SK-N-SH treated with all-trans-retinoic acid at 6 μM for 48 hours (cell line): Measurements from ENCODE around the gene RMC1.

Experiments used
- ATAC-seq: fragments of 200-7000 bp; cut with Tn5 transposase; 3 replicates; pipeline ENCODE4 v1.9.1; 2020; ENCODE audit warnings: mild to moderate bottlenecking, moderate library complexity
- BACH2 ChIP-seq: fragments of 250-450 bp; sonication (Bioruptor Pico); IDR thresholded peaks from 2 replicates; pipeline ENCODE4 v1.9.0; 2021; ENCODE audit warnings: mild to moderate bottlenecking, borderline replicate concordance
- CSDC2 ChIP-seq: fragments of 250-450 bp; sonication (Bioruptor Pico); IDR thresholded peaks from 2 replicates; pipeline ENCODE4 v1.5.0; 2020; ENCODE audit warnings: mild to moderate bottlenecking, moderate library complexity
- ESRRG ChIP-seq: fragments of 250-450 bp; sonication (Bioruptor Pico); IDR thresholded peaks from 2 replicates; pipeline ENCODE4 v1.6.1; 2021; ENCODE audit warnings: mild to moderate bottlenecking
- GLIS3 ChIP-seq: fragments of 250-450 bp; sonication (Bioruptor Pico); IDR thresholded peaks from 2 replicates; pipeline ENCODE4 v1.5.0; 2020; ENCODE audit warnings: mild to moderate bottlenecking, moderate library complexity
- ISL1 ChIP-seq: fragments of 250-450 bp; sonication (Bioruptor Pico); IDR thresholded peaks from 2 replicates; pipeline ENCODE4 v2.1.2; 2022; ENCODE audit warnings: mild to moderate bottlenecking, moderate library complexity
- OSR1 ChIP-seq: fragments of 250-450 bp; sonication (Bioruptor Pico); IDR thresholded peaks from 2 replicates; pipeline ENCODE4 v1.8.0; 2022; ENCODE audit warnings: moderate library complexity, mild to moderate bottlenecking, inconsistent platforms
- POU6F1 ChIP-seq: fragments of 250-450 bp; sonication (Bioruptor Pico); IDR thresholded peaks from 2 replicates; pipeline ENCODE4 v1.8.0; 2021; ENCODE audit warnings: low read depth, mild to moderate bottlenecking, moderate library complexity, borderline replicate concordance
- PPARA ChIP-seq: fragments of 250-450 bp; sonication (Bioruptor Pico); IDR thresholded peaks from 2 replicates; pipeline ENCODE4 v1.5.0; 2020; ENCODE audit warnings: mild to moderate bottlenecking, borderline replicate concordance
- RARB ChIP-seq: fragments of 250-450 bp; sonication (Bioruptor Pico); IDR thresholded peaks from 2 replicates; pipeline ENCODE4 v1.8.0; 2021; ENCODE audit warnings: mild to moderate bottlenecking, moderate library complexity
- TCF4 ChIP-seq: fragments of 250-450 bp; sonication (Bioruptor Pico); IDR thresholded peaks from 2 replicates; pipeline ENCODE4 v1.8.0; 2021; ENCODE audit warnings: mild to moderate bottlenecking, moderate library complexity, borderline replicate concordance
- TOX ChIP-seq: fragments of 250-450 bp; sonication (Bioruptor Pico); IDR thresholded peaks from 2 replicates; pipeline ENCODE4 v1.8.0; 2021; ENCODE audit warnings: mild to moderate bottlenecking, moderate library complexity, borderline replicate concordance
- ZC3H10 ChIP-seq: fragments of 250-450 bp; sonication (Bioruptor Pico); IDR thresholded peaks from 2 replicates; pipeline ENCODE4 v1.5.1; 2021; ENCODE audit warnings: mild to moderate bottlenecking, moderate library complexity
- ZFP3 ChIP-seq: fragments of 250-450 bp; sonication (Bioruptor Pico); IDR thresholded peaks from 2 replicates; pipeline ENCODE4 v1.5.0; 2020; ENCODE audit warnings: mild to moderate bottlenecking, moderate library complexity
- ZFP30 ChIP-seq: fragments of 450-650 bp; formaldehyde crosslinking; IDR thresholded peaks from 2 replicates; pipeline ENCODE4 v1.5.0; 2022; ENCODE audit warnings: mild to moderate bottlenecking, moderate library complexity
- ZNF565 ChIP-seq: fragments of 450-650 bp; formaldehyde crosslinking; conservative IDR thresholded peaks from 2 replicates; pipeline ENCODE4 v1.5.0; 2020; ENCODE audit warnings: low read depth, mild to moderate bottlenecking, moderate library complexity
- ZNF70 ChIP-seq: fragments of 450-650 bp; formaldehyde crosslinking; IDR thresholded peaks from 2 replicates; pipeline ENCODE4 v1.5.0; 2020; ENCODE audit warnings: mild to moderate bottlenecking, moderate library complexity
- ZNF8 ChIP-seq: fragments of 450-650 bp; formaldehyde crosslinking; IDR thresholded peaks from 2 replicates; pipeline ENCODE4 v1.5.0; 2020; ENCODE audit warnings: mild to moderate bottlenecking, moderate library complexity
- TF ChIP-seq, protein P1 (sequence below): fragments of 250-450 bp; sonication (Bioruptor Pico); IDR thresholded peaks from 2 replicates; pipeline ENCODE4 v1.8.0; 2020; ENCODE audit warnings: mild to moderate bottlenecking, moderate library complexity, borderline replicate concordance
- TF ChIP-seq, protein P2 (sequence below): fragments of 250-450 bp; sonication (Bioruptor Pico); IDR thresholded peaks from 2 replicates; pipeline ENCODE4 v1.5.1; 2020; ENCODE audit warnings: low read depth, mild to moderate bottlenecking, moderate library complexity
- TF ChIP-seq, protein P3 (sequence below): fragments of 250-450 bp; sonication (Bioruptor Pico); IDR thresholded peaks from 2 replicates; pipeline ENCODE4 v1.5.1; 2021; ENCODE audit warnings: mild to moderate bottlenecking, moderate library complexity

The RMC1 gene

DNA sequence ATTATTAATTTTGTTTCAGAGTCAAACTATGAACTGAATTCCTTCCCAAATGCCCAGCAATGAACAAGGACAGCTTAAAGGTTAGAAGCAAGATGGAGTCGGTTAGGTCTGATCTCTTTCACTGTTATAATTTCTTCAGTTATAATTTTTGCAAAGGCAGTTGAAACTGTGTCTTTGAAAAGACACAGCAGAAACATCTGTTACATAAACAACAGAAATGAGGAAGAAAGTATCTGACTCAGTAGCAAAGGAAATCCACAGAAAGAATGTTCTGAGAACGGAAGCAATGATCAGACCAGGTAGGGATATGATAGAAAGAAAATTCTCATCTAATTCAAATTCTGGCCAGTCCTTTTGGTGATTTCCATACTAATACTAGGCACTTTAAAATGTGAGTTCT, 5.2 kb upstream of the RMC1 start:
- TF ChIP-seq TCF4 (CRISPR knock-in tag) (no peak), ZNF8 (CRISPR knock-in tag) (no peak), ZC3H10 (CRISPR knock-in tag) (no peak), POU6F1 (CRISPR knock-in tag) (no peak), TOX (CRISPR knock-in tag) (no peak), OSR1 (no peak), RARB (CRISPR knock-in tag) (no peak), ISL1 (no peak), GLIS3 (no peak), ZNF70 (no peak), ZNF565 (CRISPR knock-in tag) (no peak), ESRRG (CRISPR knock-in tag) (no peak), ZFP3 (CRISPR knock-in tag) (no peak), PPARA (no peak)
- TF ChIP-seq, protein P1, sequence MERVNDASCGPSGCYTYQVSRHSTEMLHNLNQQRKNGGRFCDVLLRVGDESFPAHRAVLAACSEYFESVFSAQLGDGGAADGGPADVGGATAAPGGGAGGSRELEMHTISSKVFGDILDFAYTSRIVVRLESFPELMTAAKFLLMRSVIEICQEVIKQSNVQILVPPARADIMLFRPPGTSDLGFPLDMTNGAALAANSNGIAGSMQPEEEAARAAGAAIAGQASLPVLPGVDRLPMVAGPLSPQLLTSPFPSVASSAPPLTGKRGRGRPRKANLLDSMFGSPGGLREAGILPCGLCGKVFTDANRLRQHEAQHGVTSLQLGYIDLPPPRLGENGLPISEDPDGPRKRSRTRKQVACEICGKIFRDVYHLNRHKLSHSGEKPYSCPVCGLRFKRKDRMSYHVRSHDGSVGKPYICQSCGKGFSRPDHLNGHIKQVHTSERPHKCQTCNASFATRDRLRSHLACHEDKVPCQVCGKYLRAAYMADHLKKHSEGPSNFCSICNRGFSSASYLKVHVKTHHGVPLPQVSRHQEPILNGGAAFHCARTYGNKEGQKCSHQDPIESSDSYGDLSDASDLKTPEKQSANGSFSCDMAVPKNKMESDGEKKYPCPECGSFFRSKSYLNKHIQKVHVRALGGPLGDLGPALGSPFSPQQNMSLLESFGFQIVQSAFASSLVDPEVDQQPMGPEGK, result no peak
- TF ChIP-seq, protein P2, sequence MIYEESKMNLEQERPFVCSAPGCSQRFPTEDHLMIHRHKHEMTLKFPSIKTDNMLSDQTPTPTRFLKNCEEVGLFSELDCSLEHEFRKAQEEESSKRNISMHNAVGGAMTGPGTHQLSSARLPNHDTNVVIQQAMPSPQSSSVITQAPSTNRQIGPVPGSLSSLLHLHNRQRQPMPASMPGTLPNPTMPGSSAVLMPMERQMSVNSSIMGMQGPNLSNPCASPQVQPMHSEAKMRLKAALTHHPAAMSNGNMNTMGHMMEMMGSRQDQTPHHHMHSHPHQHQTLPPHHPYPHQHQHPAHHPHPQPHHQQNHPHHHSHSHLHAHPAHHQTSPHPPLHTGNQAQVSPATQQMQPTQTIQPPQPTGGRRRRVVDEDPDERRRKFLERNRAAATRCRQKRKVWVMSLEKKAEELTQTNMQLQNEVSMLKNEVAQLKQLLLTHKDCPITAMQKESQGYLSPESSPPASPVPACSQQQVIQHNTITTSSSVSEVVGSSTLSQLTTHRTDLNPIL (CRISPR knock-in tag), result no peak
- TF ChIP-seq, protein P3, sequence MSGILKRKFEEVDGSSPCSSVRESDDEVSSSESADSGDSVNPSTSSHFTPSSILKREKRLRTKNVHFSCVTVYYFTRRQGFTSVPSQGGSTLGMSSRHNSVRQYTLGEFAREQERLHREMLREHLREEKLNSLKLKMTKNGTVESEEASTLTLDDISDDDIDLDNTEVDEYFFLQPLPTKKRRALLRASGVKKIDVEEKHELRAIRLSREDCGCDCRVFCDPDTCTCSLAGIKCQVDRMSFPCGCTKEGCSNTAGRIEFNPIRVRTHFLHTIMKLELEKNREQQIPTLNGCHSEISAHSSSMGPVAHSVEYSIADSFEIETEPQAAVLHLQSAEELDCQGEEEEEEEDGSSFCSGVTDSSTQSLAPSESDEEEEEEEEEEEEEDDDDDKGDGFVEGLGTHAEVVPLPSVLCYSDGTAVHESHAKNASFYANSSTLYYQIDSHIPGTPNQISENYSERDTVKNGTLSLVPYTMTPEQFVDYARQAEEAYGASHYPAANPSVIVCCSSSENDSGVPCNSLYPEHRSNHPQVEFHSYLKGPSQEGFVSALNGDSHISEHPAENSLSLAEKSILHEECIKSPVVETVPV (CRISPR knock-in tag), result no peak
- ATAC-seq, result no peak

- TF ChIP-seq RARB (CRISPR knock-in tag) (no peak), ESRRG (CRISPR knock-in tag) (no peak), BACH2 (CRISPR knock-in tag) (no peak), ZNF70 (no peak)
- peak; percentile 75 for ATAC-seq
These were observed 4.4 kb upstream of the RMC1 start for GRCh38 chr18:23498877-23499276.

DNA sequence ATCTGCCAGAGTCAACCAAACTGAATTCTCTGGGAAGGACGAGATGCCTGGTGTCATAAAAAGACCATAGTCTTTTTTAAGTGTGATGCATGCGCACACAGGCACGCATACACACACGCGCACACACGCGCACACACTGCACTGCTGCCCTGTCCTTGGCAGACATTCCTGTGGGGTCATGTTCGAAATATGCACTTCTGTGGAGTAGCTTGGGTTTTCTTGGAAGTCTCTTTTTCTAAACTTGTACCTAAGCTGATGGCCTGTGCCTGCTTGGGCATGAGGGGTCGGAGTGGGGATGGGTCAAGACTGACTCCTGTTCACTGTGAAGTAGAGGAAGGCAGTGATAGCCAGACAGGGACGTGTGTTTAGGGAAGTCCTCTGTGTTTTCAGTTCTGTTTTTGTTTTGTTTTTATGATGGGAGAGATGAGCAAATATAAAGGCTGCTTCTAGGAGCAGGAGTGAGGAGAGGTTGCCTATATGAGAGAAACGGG, 4.0 kb upstream of the RMC1 start:
- ATAC-seq, result no peak
- TF ChIP-seq ESRRG (CRISPR knock-in tag) (no peak), PPARA (no peak), ZC3H10 (CRISPR knock-in tag) (no peak), CSDC2 (CRISPR knock-in tag) (no peak)
- TF ChIP-seq, all 23 proteins: peak for 0

DNA sequence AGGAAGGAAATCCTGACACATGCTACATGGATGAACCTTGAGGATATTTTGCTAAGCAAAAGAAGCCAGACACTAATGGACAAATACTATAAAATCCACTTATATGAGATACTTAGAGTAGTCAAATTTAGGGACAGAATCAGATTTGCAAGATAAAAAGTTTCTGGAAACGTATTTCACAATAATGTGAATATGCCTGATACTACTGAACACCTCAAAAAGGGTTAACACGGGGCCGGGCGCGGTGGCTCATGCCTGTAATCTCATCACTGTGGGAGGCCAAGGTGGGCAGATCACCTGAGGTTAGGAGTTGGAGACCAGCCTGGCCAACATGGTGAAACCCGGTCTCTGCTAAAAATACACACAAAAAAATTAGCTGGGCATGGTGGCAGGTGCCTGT, 1.7 kb upstream of the RMC1 start:
- no peak for ATAC-seq
- TF ChIP-seq, protein P1, result no peak
- TF ChIP-seq ZFP30 (CRISPR knock-in tag) (no peak), PPARA (no peak), TCF4 (CRISPR knock-in tag) (no peak), ESRRG (CRISPR knock-in tag) (no peak), GLIS3 (no peak), ZNF8 (CRISPR knock-in tag) (no peak), ZNF565 (CRISPR knock-in tag) (no peak), BACH2 (CRISPR knock-in tag) (no peak), POU6F1 (CRISPR knock-in tag) (no peak), ISL1 (no peak), ZNF70 (no peak), CSDC2 (CRISPR knock-in tag) (no peak), RARB (CRISPR knock-in tag) (no peak), ZC3H10 (CRISPR knock-in tag) (no peak), TOX (CRISPR knock-in tag) (no peak), ZFP3 (CRISPR knock-in tag) (no peak)
- TF ChIP-seq, protein P2 (CRISPR knock-in tag), result no peak
